Vagina (tissue), 2 donors: Measurements from ENCODE around the gene BCO1.

Experiments used
- CTCF ChIP-seq, 3 experiments: fragments of 450-650 bp in 2 of 3; fragments of 200-600 bp in 1 of 3; sonication (generic) in 1 of 3; IDR thresholded peaks; one replicate each; pipeline ENCODE4 v1.5.1; 2017 to 2019; ENCODE audit warnings: antibody characterized with exemption in 3 of 3, mild to moderate bottlenecking in 2 of 3, moderate library complexity in 2 of 3
- POLR2A ChIP-seq, 2 donors: fragments of 450-650 bp; IDR thresholded peaks; one replicate each; pipeline ENCODE4 v1.6.1; 2017; ENCODE audit warnings: antibody characterized with exemption in 2 of 2, mild to moderate bottlenecking in 2 of 2, moderate library complexity in 2 of 2

- TF ChIP-seq CTCF (IDR thresholded peaks at IDR 0.05) (no peak), POLR2A (IDR thresholded peaks at IDR 0.05) (no peak)
These were observed 19.3 kb upstream of the BCO1 start for GRCh38 chr16:81219151-81219550.
